CD14-positive monocyte (primary cell): ENCODE results near the gene CFAP97D1. TPM values are rescaled to one million over a fixed set of nuclear protein-coding genes. Genes with fewer than 3 reads are reported as not detected.

Experiments
- DNase-seq, 3 donors: peaks; one replicate each; pipeline ENCODE4 v3.0.0-alpha.2; 2011 to 2022
- H2AFZ ChIP-seq: 2 replicates; pipeline ENCODE4 v1.6.0; 2012; ENCODE audit warnings: mild to moderate bottlenecking, low read depth, low read length, inconsistent platforms; ENCODE audit not compliant: insufficient read depth, poor library complexity, severe bottlenecking
- H3K27ac ChIP-seq, 2 donors: 1 replicate in 1 of 2; 2 replicates in 1 of 2; pipeline ENCODE4 v1.5.1; 2012 to 2013; ENCODE audit warnings: low read length in 2 of 2, control low read depth in 1 of 2, inconsistent platforms in 1 of 2, low read depth in 1 of 2, mild to moderate bottlenecking in 1 of 2
- H3K27me3 ChIP-seq, 2 donors: one replicate each; pipeline versions ENCODE4 v1.6.0 to v1.6.1; 2011 to 2013; ENCODE audit warnings: low read length in 2 of 2; ENCODE audit not compliant: control insufficient read depth in 2 of 2, insufficient read depth in 2 of 2
- H3K36me3 ChIP-seq, 2 donors: replicated peaks in 1 of 2; 1 replicate in 1 of 2; 2 replicates in 1 of 2; pipeline versions ENCODE4 v1.5.1 to v1.6.1; 2012 to 2013; ENCODE audit warnings: low read length in 2 of 2, control low read depth in 1 of 2, inconsistent platforms in 1 of 2, mild to moderate bottlenecking in 1 of 2; ENCODE audit not compliant: insufficient read depth in 2 of 2, control insufficient read depth in 1 of 2
- H3K4me1 ChIP-seq, 2 donors: 1 replicate in 1 of 2; 2 replicates in 1 of 2; pipeline versions ENCODE4 v1.5.1 to v1.6.1; 2012 to 2013; ENCODE audit warnings: low read length in 2 of 2, control low read depth in 1 of 2, inconsistent platforms in 1 of 2, mild to moderate bottlenecking in 1 of 2, moderate library complexity in 1 of 2; ENCODE audit not compliant: insufficient read depth in 2 of 2, control insufficient read depth in 1 of 2
- H3K4me2 ChIP-seq: replicated peaks from 2 replicates; pipeline ENCODE3; 2012; ENCODE audit warnings: low read length, moderate library complexity, mild to moderate bottlenecking; ENCODE audit not compliant: poor library complexity, severe bottlenecking; ENCODE audit errors: extremely low read depth
- H3K4me3 ChIP-seq, 3 experiments: fragments of 200-600 bp in 1 of 3; sonication (generic) in 1 of 3; replicated peaks in 1 of 3; 1 replicate in 2 of 3; 2 replicates in 1 of 3; pipeline ENCODE4 v1.5.1; 2011 to 2013; ENCODE audit warnings: low read length in 3 of 3, mild to moderate bottlenecking in 3 of 3, control low read depth in 2 of 3, low read depth in 2 of 3, inconsistent platforms in 1 of 3, moderate library complexity in 1 of 3
- H3K79me2 ChIP-seq: 2 replicates; pipeline ENCODE4 v1.6.0; 2012; ENCODE audit warnings: mild to moderate bottlenecking, control low read depth, inconsistent platforms, low read length, moderate library complexity; ENCODE audit not compliant: insufficient read depth
- H3K9ac ChIP-seq: 2 replicates; pipeline ENCODE4 v1.6.0; 2017; ENCODE audit warnings: low read length, mild to moderate bottlenecking; ENCODE audit not compliant: insufficient read depth, poor library complexity, severe bottlenecking
- H3K9me3 ChIP-seq, 2 donors: replicated peaks in 1 of 2; 1 replicate in 1 of 2; 2 replicates in 1 of 2; pipeline versions ENCODE4 v1.5.1 to v1.6.1; 2012 to 2013; ENCODE audit warnings: low read length in 2 of 2, control low read depth in 1 of 2; ENCODE audit not compliant: control insufficient read depth in 1 of 2, insufficient read depth in 1 of 2
- H4K20me1 ChIP-seq: 2 replicates; pipeline ENCODE4 v1.6.0; 2012; ENCODE audit warnings: mild to moderate bottlenecking, low read length, control low read depth, moderate library complexity; ENCODE audit not compliant: insufficient read depth
- H3K27ac Mint-ChIP-seq, 7 donors: one replicate each; pipeline ENCODE4 v1.8.0; 2020; ENCODE audit warnings: mild to moderate bottlenecking in 7 of 7, mixed read lengths in 7 of 7, moderate library complexity in 6 of 7, inconsistent platforms in 2 of 7
- H3K27me3 Mint-ChIP-seq, 3 donors: one replicate each; pipeline ENCODE4 v1.8.0; 2021 to 2022; ENCODE audit warnings: low read depth in 3 of 3, mild to moderate bottlenecking in 3 of 3, mixed read lengths in 3 of 3, moderate library complexity in 3 of 3, inconsistent platforms in 1 of 3
- H3K36me3 Mint-ChIP-seq, 2 donors: one replicate each; pipeline ENCODE4 v1.8.0; 2020; ENCODE audit warnings: mixed read lengths in 2 of 2, inconsistent platforms in 1 of 2, mild to moderate bottlenecking in 1 of 2
- H3K4me1 Mint-ChIP-seq: one replicate; pipeline ENCODE4 v1.8.0; 2020; ENCODE audit warnings: mild to moderate bottlenecking, mixed read lengths
- H3K4me3 Mint-ChIP-seq, 2 donors: one replicate each; pipeline ENCODE4 v1.8.0; 2020; ENCODE audit warnings: mild to moderate bottlenecking in 2 of 2, mixed read lengths in 2 of 2, moderate library complexity in 1 of 2
- H3K9me3 Mint-ChIP-seq, 7 donors: one replicate each; pipeline ENCODE4 v1.8.0; 2020 to 2022; ENCODE audit warnings: mixed read lengths in 7 of 7, mild to moderate bottlenecking in 6 of 7, moderate library complexity in 6 of 7, inconsistent platforms in 2 of 7
- CTCF ChIP-seq: fragments of 200-600 bp; IDR thresholded peaks from one replicate; pipeline ENCODE4 v1.8.0; 2022; ENCODE audit warnings: antibody characterized with exemption, mild to moderate bottlenecking
- WGBS: methylation state at CpG from one replicate; pipeline ENCODE4 v1.1.5; 2013; ENCODE audit warnings: missing lambda C conversion rate; ENCODE audit not compliant: insufficient coverage; 5-methylcytosine and 5-hydroxymethylcytosine counted together
- intact Hi-C, 2 donors: fragments of 100-400 bp; cut with micrococcal nuclease; formaldehyde crosslinking; loops; one replicate each; pipeline versions ENCODE4 v1.15.0 to v1.15.1; 2023
- polyA plus RNA-seq, 3 donors: library from polyadenylated mRNA; depleted of rRNA in 1 of 3; unstranded in 2 of 3; stranded (reverse) in 1 of 3; fragments of 300-500 nt in 2 of 3; fragments of >200 nt in 1 of 3; fragmentation: Illumina TruSeq in 2 of 3; gene quantifications; 1 replicate in 2 of 3; 2 replicates in 1 of 3; pipeline ENCODE4 v1.2.3, GENCODE V29; 2012 to 2021

CFAP97D1 gene
- polyA plus RNA-seq, 3 donors: 0.07 TPM; not detected in 2

GRCh38 chr17:43803758-43804157 is 23.5 kb downstream of the CFAP97D1 start:
- H3K4me3 Mint-ChIP-seq: no peak overlapping the region
- Histone ChIP-seq H3K4me3 (no peak overlapping the region), H3K36me3 (no peaks in the 10 kb centered on the region), H3K79me2 (no peaks in the 10 kb centered on the region), H2AFZ (no peak overlapping the region), H3K27me3 (no peaks in the 10 kb centered on the region), H3K9me3 (no peaks in the 10 kb centered on the region), H3K4me1 (no peaks in the 10 kb centered on the region), H4K20me1 (no peaks in the 10 kb centered on the region), H3K4me2 (no peak overlapping the region), H3K27ac (no peak overlapping the region), H3K9ac (no peak overlapping the region)
- no peak for TF ChIP-seq CTCF
- peaks cover 5 to 7% of the 10 kb centered on the region in 2 donors for H3K36me3 Mint-ChIP-seq
- intact Hi-C loops: no loop called here
- peaks cover 0 to 1% (median 0%) of the 10 kb centered on the region in 3 donors for H3K27me3 Mint-ChIP-seq
- peaks cover 3% of the 10 kb centered on the region for H3K4me1 Mint-ChIP-seq
- WGBS: 92% methylated on average over 2 of the region's 4 CpGs
- H3K9me3 Mint-ChIP-seq: peaks cover 0 to 4% (median 0%) of the 10 kb centered on the region in 7 donors
- no peak for DNase-seq
- H3K27ac Mint-ChIP-seq: no peak overlapping the region

- Mint-ChIP-seq H3K9me3 (peaks cover 0 to 4% (median 0%) of the 10 kb centered on the region in 7 donors), H3K27me3 (peaks cover 0 to 1% (median 0%) of the 10 kb centered on the region in 3 donors), H3K4me3 (no peak overlapping the region), H3K36me3 (peaks cover 5 to 7% of the 10 kb centered on the region in 2 donors), H3K4me1 (peaks cover 3% of the 10 kb centered on the region), H3K27ac (no peak overlapping the region)
- Histone ChIP-seq H3K4me2 (no peak overlapping the region), H3K79me2 (no peaks in the 10 kb centered on the region), H3K27ac (no peak overlapping the region), H3K4me3 (no peak overlapping the region), H3K4me1 (no peaks in the 10 kb centered on the region), H4K20me1 (no peaks in the 10 kb centered on the region), H3K27me3 (no peaks in the 10 kb centered on the region), H3K36me3 (no peaks in the 10 kb centered on the region), H2AFZ (no peak overlapping the region), H3K9me3 (no peaks in the 10 kb centered on the region), H3K9ac (no peak overlapping the region)
- TF ChIP-seq CTCF: no peak
- no peak for DNase-seq
- intact Hi-C loops: no loop called here
These were observed 24.9 kb downstream of the CFAP97D1 start for GRCh38 chr17:43805117-43805516.
